Activated naive CD4-positive, alpha-beta T cell treated with anti-CD3 and anti-CD28 coated beads, Interleukin-2, amount 10 ng/mL, durations not matched to agents 5 hours and 36 hours (primary cell): ENCODE results near the gene GPATCH11. TPM values are rescaled to one million over a fixed set of nuclear protein-coding genes. Genes with fewer than 3 reads are reported as not detected.

Experiments
- total RNA-seq, 2 experiments: library from RNA; stranded (reverse); gene quantifications; one replicate each; pipeline ENCODE4 v1.2.3, GENCODE V29; 2021

The GPATCH11 gene
- 10 to 100 TPM; 10.6 to 11.4 TPM for total RNA-seq

DNA sequence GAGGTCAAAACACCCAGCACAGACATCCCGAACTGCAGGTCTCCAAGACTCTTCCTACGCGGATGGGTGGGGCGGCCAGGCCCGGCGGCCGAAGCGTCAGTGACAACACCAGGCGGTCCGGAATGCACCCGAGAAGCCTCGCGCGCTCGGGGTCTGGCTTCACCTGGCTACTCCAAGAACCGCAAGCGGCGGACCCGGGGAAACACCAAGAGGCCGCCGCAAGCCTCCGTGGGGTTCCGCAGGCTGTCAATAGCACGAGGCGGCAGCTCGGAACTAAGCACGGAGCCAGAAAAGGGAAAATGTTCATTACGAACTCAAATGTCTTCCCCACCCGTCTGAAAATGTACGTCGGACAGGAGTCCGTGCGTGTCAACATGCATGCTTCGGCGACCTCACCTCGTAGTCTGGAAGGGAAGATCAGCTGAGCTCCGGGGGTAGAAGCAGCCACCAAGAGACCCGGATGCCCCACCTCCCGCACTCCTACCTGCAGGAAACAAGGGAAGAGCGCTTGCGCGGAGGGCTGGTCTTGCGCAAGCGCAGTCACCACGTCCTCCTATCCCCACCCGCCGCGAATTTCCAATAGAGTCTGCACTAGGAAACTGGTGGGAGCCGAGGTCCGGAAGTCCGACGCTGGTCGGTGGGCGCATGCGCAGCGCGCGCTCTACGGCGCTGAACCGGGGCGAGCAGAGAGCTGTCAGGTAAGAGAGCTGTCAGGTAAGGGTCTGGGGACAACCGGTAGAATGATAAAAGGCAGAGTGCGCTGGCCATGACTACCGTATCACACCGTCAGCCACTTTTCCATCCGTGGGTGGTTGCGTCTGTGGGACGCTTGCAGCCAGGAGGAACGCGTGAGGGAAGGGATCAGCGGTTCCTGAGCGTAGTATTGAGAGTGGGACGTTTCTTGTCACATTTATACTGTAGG lies at the start of gene GPATCH11, which contains the start of gene HEATR5B:
Gene GPATCH11, plus strand, starts transcription at position 646 of the 922 bp plus-strand sequence. CDS start 3,864 bp downstream, outside the sequence.
Gene HEATR5B, minus strand, starts transcription at position 500 of the 922 bp plus-strand sequence. CDS start 958 bp downstream, outside the sequence.

Other genes with a start within 250 kb of the GPATCH11 start
- gene STRN, start 118.0 kb upstream of the GPATCH11 start, total RNA-seq: 10 to 100 TPM; 36.8 to 38.0 TPM
- gene HEATR5B, start 146 bp upstream of the GPATCH11 start, total RNA-seq: 10 to 100 TPM; 24.0 to 24.3 TPM
- 10 to 100 TPM; 34.8 to 37.5 TPM for gene EIF2AK2, start 72.5 kb downstream of the GPATCH11 start, total RNA-seq
- gene SULT6B1, start 104.2 kb downstream of the GPATCH11 start, total RNA-seq: not detected
- gene CEBPZOS, start 112.0 kb downstream of the GPATCH11 start, total RNA-seq: 10 to 100 TPM; 32.7 to 34.0 TPM
- 10 to 100 TPM; 43.4 to 49.7 TPM for gene CEBPZ, start 147.1 kb downstream of the GPATCH11 start, total RNA-seq
- gene NDUFAF7, start 147.1 kb downstream of the GPATCH11 start, total RNA-seq: 10 to 100 TPM; 19.1 to 21.2 TPM
- gene PRKD3, start 240.3 kb downstream of the GPATCH11 start, total RNA-seq: 10 to 100 TPM; 12.4 to 15.0 TPM